GM12873 (cell line): ENCODE results near the gene LUZP2.

Experiments
- CTCF ChIP-seq: IDR thresholded peaks from 2 replicates; pipeline ENCODE4 v1.5.1; 2012; ENCODE audit warnings: low read depth, mild to moderate bottlenecking, moderate library complexity, low read length, control low read depth; ENCODE audit not compliant: insufficient read depth; ENCODE audit errors: missing control alignments

LUZP2 gene

GRCh38 chr11:24642648-24643047 lies 145.8 kb downstream of the LUZP2 start:
- TF ChIP-seq CTCF, result no peak

- no peak for TF ChIP-seq CTCF
These were observed 148.7 kb downstream of the LUZP2 start for GRCh38 chr11:24645563-24645962.

GRCh38 chr11:24651873-24652272 lies 155.0 kb downstream of the LUZP2 start:
- no peak for TF ChIP-seq CTCF

GRCh38 chr11:24653901-24654300 lies 157.0 kb downstream of the LUZP2 start:
- TF ChIP-seq CTCF, result no peak

- no peak for TF ChIP-seq CTCF
These were observed 164.5 kb downstream of the LUZP2 start for GRCh38 chr11:24661331-24661730.

- TF ChIP-seq CTCF, result no peak
These were observed 167.5 kb downstream of the LUZP2 start for GRCh38 chr11:24664399-24664798.

- no peak for TF ChIP-seq CTCF
These were observed 170.6 kb downstream of the LUZP2 start for GRCh38 chr11:24667353-24667968.
